Renal cortex interstitium (tissue), 3 donors: ENCODE measurements around the gene FIZ1. TPM values are rescaled to one million over a fixed set of nuclear protein-coding genes. Genes with fewer than 3 reads are reported as not detected.

ENCODE experiments used
- polyA plus RNA-seq, 3 donors: library from polyadenylated mRNA; unstranded; fragments of 120-200 nt; gene quantifications; one replicate each; pipeline ENCODE4 v1.2.1, GENCODE V29; 2013; ENCODE audit not compliant: insufficient read length in 3 of 3

Gene FIZ1
- polyA plus RNA-seq, 3 donors = 20.1 to 24.5 (median 23.9) TPM

Other genes with a start within 250 kb of the FIZ1 start
- 1 to 10 TPM in 2 of 3 donors, under 1 TPM in 1; 0.82 to 1.9 (median 1.2) TPM for gene COX6B2, start 244.8 kb downstream of the FIZ1 start, polyA plus RNA-seq
- under 1 TPM; 0.12 to 0.24 (median 0.13) TPM for gene GARIN5B, start 236.3 kb downstream of the FIZ1 start, polyA plus RNA-seq
- 1 to 10 TPM in 2 of 3 donors, under 1 TPM in 1; 0.84 to 2.8 (median 1.5) TPM for gene IL11, start 229.1 kb downstream of the FIZ1 start, polyA plus RNA-seq
- 1 to 10 TPM in 1 of 3 donors, under 1 TPM in 1, not detected in 1; 0.17 to 1.1 TPM for gene TMEM190, start 222.7 kb downstream of the FIZ1 start, polyA plus RNA-seq
- gene TMEM238, start 215.2 kb downstream of the FIZ1 start, polyA plus RNA-seq = 1 to 10 TPM in 1 of 3 donors, under 1 TPM in 2; 0.58 to 1.3 (median 0.78) TPM
- gene RPL28, start 213.6 kb downstream of the FIZ1 start, polyA plus RNA-seq = 1,000 to 10,000 TPM in 2 of 3 donors, 100 to 1,000 TPM in 1; 762 to 1,286 (median 1,213) TPM
- 10 to 100 TPM; 39.8 to 70.7 (median 42.8) TPM for gene UBE2S, start 191.7 kb downstream of the FIZ1 start, polyA plus RNA-seq
- gene SHISA7, start 156.2 kb downstream of the FIZ1 start, polyA plus RNA-seq = under 1 TPM; 0.09 to 0.30 (median 0.16) TPM
- 10 to 100 TPM; 28.1 to 47.0 (median 45.4) TPM for gene ISOC2, start 137.9 kb downstream of the FIZ1 start, polyA plus RNA-seq
- gene C19orf85, start 134.8 kb downstream of the FIZ1 start, polyA plus RNA-seq = not detected
- gene ZNF628, start 122.9 kb downstream of the FIZ1 start, polyA plus RNA-seq = 1 to 10 TPM; 2.1 to 6.6 (median 4.8) TPM
- 10 to 100 TPM; 43.2 to 55.9 (median 52.6) TPM for gene NAT14, start 114.3 kb downstream of the FIZ1 start, polyA plus RNA-seq
- 1 to 10 TPM; 1.5 to 2.5 (median 1.6) TPM for gene SSC5D, start 111.1 kb downstream of the FIZ1 start, polyA plus RNA-seq
- gene SBK2, start 62.4 kb downstream of the FIZ1 start, polyA plus RNA-seq = 1 to 10 TPM in 2 of 3 donors, under 1 TPM in 1; 0.97 to 1.8 (median 1.4) TPM
- gene SBK3, start 54.0 kb downstream of the FIZ1 start, polyA plus RNA-seq = under 1 TPM; 0.12 to 0.28 (median 0.22) TPM
- 10 to 100 TPM; 13.8 to 21.2 (median 19.5) TPM for gene ZNF579, start 18.7 kb downstream of the FIZ1 start, polyA plus RNA-seq
- 10 to 100 TPM in 2 of 3 donors, 1 to 10 TPM in 1; 6.5 to 11.1 (median 11.0) TPM for gene ZNF524, start 771 bp upstream of the FIZ1 start, polyA plus RNA-seq
- gene ZNF865, start 6.1 kb upstream of the FIZ1 start, polyA plus RNA-seq = 10 to 100 TPM in 2 of 3 donors, 1 to 10 TPM in 1; 5.9 to 11.8 (median 11.1) TPM
- gene ZNF784, start 25.0 kb upstream of the FIZ1 start, polyA plus RNA-seq = 10 to 100 TPM in 2 of 3 donors, 1 to 10 TPM in 1; 8.7 to 13.6 (median 12.7) TPM
- 10 to 100 TPM; 35.1 to 61.9 (median 53.0) TPM for gene ZNF580, start 41.5 kb upstream of the FIZ1 start, polyA plus RNA-seq
- gene ZNF581, start 44.1 kb upstream of the FIZ1 start, polyA plus RNA-seq = 10 to 100 TPM; 22.5 to 30.9 (median 30.2) TPM
- 10 to 100 TPM; 17.5 to 27.4 (median 25.3) TPM for gene CCDC106, start 48.7 kb upstream of the FIZ1 start, polyA plus RNA-seq
- 100 to 1,000 TPM; 160 to 218 (median 199) TPM for gene U2AF2, start 55.5 kb upstream of the FIZ1 start, polyA plus RNA-seq
- 100 to 1,000 TPM in 2 of 3 donors, 10 to 100 TPM in 1; 80.2 to 152 (median 135) TPM for gene EPN1, start 75.7 kb upstream of the FIZ1 start, polyA plus RNA-seq
- gene NLRP9, start 138.9 kb upstream of the FIZ1 start, polyA plus RNA-seq = not detected
- gene RFPL4A, start 159.6 kb upstream of the FIZ1 start, polyA plus RNA-seq = under 1 TPM in 1 of 3 donors, not detected in 2; 0.20 TPM
- gene RFPL4AL1, start 169.6 kb upstream of the FIZ1 start, polyA plus RNA-seq = under 1 TPM in 1 of 3 donors, not detected in 2; 0.22 TPM
- gene NLRP11, start 232.5 kb upstream of the FIZ1 start, polyA plus RNA-seq = under 1 TPM; 0.14 to 0.20 (median 0.17) TPM
- gene NLRP4, start 237.0 kb upstream of the FIZ1 start, polyA plus RNA-seq = not detected